DMS153 (cell line): ENCODE data around the gene MAP3K14.
"Not testable (repeated sequence)": the region's sequence is repeated elsewhere in the genome, so short reads cannot be mapped to it uniquely, and the experiment has no call there.

Source experiments
- DNase-seq: peaks from one replicate; lab custom pipeline; 2025; lab: John Stamatoyannopoulos, UW

MAP3K14 gene

GRCh38 chr17:45315648-45316433 lies 979 bp downstream of the MAP3K14 start:
- DNase-seq = no peak

DNA sequence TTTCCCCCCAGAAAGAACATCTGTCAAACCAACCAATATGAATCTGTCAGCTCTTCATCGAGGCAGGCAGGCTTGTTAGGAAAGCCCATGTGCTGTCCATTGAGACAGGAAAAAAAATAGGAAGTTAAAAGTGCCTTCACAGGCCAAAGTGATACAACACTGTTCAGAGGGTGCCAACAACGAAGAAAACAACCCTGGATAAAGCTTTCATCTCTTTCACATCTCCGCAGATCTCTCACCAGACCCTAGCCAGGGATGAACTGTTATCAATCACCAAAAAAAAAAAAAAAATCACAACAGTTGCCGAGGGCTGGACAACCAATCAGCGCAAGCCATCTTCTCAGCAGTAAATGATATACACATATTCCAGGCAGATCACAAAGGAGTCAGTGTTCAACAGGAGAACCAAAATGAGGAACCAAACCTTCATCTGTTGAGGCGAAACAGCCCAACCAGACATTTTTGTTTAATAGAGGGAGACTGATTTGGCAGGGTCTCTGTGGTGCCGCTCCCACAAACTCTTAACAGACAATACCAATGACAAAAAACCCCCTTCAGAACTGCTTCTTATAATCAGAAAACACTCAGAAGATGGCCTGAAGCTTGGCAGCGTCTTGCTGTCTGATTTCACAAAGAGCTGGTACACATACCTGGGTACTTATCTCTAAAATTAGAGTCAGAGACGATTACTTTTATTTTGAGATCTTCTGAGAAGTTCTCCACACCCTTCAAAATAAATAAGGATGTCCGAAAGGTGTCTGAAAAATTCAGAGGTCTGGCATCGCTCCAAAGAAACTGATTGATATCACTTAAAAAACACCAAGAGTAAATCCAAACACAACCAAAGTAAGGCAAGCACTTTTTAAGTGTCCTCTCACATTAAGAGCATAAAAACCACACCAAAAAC lies 1.8 kb downstream of the MAP3K14 start:
- no peak for DNase-seq

DNA sequence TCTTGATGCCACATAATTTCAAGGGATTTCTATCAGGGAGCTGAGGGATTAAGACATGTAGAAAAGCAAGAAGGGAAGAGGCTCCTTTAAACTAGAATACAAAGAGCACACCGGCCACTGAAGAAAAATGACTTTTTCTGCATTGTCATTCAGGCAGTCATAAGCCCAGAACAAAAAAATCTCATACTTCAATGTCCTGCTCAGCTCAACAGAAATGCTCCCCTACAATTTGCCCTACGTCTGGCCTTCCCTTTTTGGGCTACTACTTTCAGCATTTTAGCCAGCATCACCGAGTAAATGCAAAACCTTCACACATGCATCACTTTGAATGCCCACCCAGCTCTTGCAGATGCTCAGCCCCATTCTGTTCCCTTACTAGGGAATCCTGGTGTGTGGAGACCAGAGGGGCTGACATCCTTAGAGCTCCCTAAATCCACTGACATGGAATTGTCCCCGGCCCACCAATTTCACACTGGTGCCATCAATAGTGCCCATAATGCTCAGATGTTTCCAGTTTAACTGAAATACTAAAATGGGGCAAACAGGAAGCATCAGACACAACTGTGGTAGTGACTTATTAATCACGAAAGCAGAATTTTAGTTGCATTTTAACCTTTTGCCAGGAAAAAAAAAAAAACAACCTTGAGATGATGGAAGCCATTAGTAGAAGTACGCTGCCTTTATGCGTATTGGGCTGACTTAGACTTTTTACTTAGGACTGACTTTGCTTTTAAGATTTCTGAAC lies 2.7 kb downstream of the MAP3K14 start:
- DNase-seq = no peak

DNA sequence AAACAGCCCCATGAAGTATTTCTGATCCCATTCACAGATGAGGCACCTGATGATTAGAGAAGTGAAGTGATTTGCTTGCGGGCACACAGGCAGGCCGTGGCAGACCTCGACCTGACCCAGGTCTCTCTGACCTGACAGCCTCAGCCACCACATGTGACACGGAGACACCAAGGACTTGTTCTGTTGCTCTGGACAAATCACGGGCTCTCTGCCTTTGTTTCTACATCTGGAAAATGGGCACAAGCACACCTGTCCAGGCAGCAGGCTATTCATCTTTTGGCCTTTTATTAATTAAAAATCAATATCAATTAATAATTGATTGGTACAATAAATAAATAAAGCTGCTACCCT lies 3.4 kb downstream of the MAP3K14 start:
- no peak for DNase-seq

- DNase-seq = no peak
Measured at GRCh38 chr17:45312477-45313420, 4.1 kb downstream of the MAP3K14 start.

- peak; percentile 64 for DNase-seq
Measured at GRCh38 chr17:45311760-45312476, 4.9 kb downstream of the MAP3K14 start.

- DNase-seq = no peak
Measured at GRCh38 chr17:45311401-45311759, 5.4 kb downstream of the MAP3K14 start.

DNA sequence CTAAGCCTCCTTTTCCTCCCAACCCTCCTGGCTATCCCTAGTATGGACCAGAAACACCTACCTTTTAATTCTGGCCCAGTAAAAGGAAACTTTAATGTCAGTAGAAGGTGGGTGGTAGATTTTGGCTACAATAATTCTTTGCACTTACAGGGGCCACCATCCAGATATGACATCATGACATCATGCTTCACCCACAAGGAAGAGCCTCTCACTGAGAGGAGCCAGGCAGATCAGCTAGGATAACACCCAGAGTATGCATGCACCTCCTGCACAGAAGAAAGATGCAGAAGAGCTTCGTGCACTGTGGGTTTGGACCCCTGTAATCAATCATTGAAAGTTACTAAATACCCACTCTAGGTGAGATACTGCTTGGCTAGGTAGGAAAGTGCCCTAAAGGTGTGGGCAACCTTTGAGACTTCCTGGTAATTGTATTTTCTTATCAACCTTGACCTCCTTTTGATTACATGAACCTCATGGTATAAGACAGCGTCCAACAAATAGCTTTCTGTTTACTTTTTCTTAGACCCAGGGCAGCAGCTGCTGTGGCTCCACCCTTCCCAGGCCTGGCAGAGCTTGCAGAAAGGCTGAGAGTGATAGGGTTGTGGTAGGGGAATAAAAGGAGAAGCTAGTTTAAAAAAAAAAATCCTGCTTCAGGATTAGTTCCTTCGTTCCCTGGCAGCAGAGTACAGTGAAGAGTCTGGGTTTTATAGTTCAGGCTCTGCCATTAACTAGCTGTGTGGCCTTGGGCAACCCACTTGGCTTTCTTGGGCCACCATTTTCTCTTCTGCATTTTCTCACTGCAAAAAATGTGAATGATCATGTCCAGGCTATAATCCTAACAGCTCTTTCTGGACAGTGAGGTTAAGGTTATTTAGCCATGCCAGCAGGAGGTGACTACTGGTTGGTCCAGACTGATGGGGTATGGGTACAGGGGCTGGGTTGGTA lies 6.2 kb downstream of the MAP3K14 start:
- DNase-seq = peak; percentile 51

DNA sequence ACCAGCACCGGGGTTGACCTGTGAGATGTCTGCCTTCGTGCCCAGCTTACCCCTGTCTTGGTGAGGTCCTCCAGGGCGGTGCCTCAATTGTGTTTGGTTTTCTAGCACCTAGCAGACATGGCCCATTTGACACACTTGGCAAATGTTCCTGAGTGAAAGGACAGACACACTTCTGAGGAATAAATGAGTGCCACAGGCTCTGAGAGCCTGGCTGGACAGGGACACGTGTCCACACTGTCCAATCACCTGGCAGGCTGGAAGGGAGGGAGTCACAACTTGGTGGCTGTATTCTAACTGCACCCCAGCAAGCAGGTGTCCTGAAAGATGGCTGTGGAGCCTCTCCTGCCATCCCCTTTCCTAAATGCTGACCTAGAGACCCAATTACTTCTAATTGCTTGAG lies 7.4 kb downstream of the MAP3K14 start:
- DNase-seq = no peak

GRCh38 chr17:45308840-45309239 lies 8.0 kb downstream of the MAP3K14 start:
- no peak for DNase-seq

DNA sequence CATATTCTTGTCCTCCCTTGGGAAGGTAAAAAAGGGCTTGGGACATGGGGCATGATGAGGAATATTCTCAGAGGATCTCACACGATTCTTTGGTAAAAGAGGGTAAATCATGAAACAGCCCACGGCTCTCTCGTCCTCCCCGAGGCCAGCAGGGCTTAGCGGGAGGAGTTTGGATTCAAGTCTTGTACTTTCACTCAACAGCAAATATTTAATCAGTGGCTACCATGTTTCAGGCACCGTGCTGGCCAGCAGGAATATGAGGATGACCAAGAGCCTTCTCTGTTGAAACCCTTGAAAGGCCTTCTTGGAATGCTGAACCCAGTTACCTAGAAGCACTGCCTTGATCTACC lies 8.8 kb downstream of the MAP3K14 start:
- DNase-seq = no peak

DNA sequence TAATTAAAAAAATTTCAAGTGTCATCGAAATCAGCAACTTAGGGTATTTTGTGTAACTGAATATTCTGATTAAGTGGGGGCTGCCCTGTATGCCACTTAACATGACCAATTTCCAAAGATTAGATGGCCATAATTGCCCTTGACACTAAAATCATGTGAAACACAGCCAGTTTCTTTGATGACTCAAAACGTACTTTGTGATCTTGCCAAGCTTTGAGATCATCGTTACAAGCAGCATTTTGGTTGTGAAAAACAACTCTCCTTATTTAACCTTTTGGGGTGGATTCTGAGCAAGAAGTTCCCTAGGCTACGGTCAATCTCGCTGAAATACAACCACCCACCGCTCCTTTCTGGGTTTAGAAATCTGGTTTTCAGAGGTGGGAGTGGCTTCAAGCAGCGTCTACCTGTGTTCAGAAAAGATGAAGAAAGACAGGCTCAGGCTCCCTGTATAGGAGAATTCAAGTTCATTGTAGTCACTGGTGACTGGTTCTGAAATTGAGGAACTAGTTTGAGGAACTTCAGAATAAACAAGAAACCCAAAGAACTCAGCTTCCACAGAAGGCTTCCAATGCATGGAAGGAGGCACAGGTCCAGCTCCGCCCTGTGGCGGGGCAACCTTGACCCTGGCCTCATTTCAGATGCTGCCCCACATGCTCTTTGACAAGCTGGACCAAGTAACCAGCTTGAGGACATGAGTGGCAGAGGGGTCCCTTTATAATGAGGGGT lies 9.4 kb downstream of the MAP3K14 start:
- no peak for DNase-seq

DNA sequence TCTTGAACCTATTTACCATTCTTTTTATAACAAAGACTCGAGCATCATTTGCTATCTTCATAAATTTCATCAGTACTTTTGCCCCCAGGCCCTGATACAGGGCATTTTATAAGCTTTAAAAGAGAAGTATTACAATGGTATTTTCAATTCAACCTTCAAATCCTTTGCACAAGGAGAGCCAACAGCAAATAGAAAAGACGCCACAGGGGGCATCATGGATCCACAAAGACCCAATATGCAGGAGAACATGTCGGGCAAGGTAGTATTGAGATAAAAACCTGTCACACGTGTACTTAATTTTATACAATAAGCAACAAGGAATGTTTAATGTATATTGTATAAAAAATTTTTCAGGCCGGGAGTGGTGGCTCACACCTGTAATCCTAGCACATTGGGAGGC lies 10.2 kb downstream of the MAP3K14 start:
- no peak for DNase-seq

DNA sequence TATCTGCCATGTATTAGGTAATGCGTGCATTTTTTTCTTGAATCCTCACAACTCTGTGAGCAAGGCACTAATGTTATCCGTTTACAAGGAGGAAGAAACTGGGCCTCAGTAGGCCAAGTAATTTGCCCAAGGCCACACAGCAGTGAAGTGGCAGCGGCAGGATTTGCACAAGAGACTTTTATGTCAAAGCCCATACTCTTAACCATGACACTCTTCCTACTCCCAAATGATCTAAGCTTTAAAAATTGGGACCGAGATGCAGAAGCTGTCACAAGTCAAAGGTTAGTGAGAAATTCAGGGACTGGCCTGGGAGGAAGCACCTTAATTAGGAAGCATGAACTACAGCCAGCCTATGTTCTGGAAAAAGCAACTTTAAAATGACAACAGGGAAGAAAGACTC lies 10.7 kb downstream of the MAP3K14 start:
- DNase-seq = no peak

DNA sequence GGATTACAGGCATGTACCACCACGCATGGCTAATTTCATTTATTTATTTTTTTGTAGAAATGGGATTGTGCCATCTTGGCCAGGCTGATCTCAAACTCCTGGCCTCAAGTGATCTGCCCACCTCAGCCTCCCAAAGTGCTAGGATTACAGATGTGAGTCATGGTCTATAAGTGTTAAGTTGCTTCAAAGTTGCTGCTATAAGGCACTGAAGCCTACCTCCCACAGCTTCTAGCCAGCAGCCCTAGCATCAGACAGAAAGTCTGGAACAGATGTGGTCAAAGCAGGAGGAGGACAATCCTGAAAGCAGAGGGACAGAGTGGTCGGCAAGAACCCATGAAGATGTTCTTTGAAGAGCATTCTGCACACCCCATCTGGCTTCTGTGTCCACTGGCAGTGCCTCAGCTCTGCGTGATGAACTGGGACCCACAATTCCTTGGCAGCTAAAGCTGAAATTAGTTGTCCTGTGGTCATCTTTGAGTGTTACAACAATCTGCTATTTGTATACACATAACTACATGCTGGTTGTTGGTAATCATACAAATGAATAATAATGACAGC lies 11.2 kb downstream of the MAP3K14 start:
- DNase-seq = no peak

DNA sequence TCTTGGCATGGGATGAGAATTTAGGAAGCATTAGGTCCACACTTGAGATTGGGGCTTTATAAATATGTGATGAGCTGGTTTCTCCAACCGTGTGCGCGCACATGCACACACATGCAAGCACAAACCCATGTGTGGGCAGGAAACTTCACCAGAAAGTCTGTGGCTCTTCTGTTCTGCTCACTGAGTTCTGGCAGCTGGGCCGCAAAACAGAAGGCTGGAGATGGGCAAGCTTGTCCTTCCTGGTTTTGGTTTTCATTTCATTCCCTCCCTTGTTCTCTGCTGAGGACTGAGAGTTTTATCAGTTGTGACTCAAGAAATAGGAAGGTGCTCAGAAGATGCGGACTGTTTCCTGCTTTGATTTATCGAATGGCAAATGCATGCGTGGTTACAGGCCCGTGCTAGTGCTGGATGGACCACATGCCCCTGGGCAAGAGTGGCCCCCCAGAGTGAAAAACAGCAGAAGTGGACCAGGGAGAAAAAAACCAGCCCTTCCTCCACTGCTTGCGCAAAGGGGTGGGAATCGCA lies 14.1 kb downstream of the MAP3K14 start:
- no peak for DNase-seq

GRCh38 chr17:45302220-45302619 lies 14.6 kb downstream of the MAP3K14 start:
- not testable (repeated sequence) for DNase-seq

DNA sequence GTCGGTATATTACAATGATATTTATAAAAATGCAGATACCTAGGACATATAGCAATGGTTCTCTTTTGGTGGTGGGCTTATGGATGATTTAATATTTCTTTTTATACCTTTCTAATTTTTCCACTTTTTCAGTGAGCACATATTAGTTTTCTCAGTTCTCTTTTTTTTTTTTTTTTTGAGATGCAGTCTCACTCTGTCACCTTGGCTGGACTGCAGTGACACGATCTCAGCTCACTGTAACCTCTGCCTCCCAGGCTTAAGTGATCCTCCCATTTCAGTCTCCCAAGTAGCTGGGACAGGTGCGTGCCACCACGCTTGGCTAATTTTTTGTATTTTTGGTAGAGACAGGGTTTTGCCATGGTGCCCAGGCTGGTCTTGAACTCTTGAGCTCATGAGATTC lies 15.1 kb downstream of the MAP3K14 start:
- DNase-seq = no peak
